MM.1S (cell line): ENCODE results near the gene SYCP1.

Source experiments
- EZH2 ChIP-seq: fragments of 300-600 bp; sonication (generic); optimal IDR thresholded peaks from 2 replicates; pipeline ENCODE3; 2017; ENCODE audit warnings: low read depth, mild to moderate bottlenecking, antibody characterized with exemption, low read length, mixed read lengths
- EZH2phosphoT487 ChIP-seq: fragments of 300-600 bp; sonication (generic); IDR thresholded peaks from 2 replicates; pipeline ENCODE4 v1.6.1; 2018; ENCODE audit warnings: antibody characterized with exemption, low read length
- TF ChIP-seq, protein P1 (sequence below): fragments of 300-600 bp; sonication (generic); IDR thresholded peaks from 2 replicates; pipeline ENCODE4 v1.5.1; 2016; ENCODE audit warnings: antibody characterized with exemption, low read length, mixed read lengths

DNA sequence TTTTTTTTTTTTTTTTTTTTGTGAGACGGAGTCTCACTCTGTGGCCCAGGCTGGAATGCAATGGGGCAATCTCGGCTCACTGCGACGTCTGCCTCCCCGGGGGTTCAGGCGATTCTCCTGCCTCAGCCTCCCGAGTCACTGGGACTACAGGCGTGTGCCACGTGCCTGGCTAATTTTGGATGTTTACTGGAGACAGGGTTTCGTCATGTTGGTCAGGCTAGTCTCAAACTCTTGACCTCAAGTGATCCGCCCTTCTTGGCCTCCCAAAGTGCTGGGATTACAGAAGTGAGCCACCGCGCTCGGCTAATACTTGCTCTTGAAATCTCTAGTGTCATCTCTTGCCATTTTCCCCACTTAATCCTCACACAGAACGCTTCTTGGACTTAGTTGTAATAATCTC, 1.1 kb upstream of the SYCP1 start:
- TF ChIP-seq, protein P1, sequence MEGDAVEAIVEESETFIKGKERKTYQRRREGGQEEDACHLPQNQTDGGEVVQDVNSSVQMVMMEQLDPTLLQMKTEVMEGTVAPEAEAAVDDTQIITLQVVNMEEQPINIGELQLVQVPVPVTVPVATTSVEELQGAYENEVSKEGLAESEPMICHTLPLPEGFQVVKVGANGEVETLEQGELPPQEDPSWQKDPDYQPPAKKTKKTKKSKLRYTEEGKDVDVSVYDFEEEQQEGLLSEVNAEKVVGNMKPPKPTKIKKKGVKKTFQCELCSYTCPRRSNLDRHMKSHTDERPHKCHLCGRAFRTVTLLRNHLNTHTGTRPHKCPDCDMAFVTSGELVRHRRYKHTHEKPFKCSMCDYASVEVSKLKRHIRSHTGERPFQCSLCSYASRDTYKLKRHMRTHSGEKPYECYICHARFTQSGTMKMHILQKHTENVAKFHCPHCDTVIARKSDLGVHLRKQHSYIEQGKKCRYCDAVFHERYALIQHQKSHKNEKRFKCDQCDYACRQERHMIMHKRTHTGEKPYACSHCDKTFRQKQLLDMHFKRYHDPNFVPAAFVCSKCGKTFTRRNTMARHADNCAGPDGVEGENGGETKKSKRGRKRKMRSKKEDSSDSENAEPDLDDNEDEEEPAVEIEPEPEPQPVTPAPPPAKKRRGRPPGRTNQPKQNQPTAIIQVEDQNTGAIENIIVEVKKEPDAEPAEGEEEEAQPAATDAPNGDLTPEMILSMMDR: no peak
- no peak for TF ChIP-seq EZH2
- TF ChIP-seq EZH2phosphoT487: no peak
